Immature natural killer cell (primary cell): ENCODE measurements around the gene REEP1. TPM values are rescaled to one million over a fixed set of nuclear protein-coding genes. Genes with fewer than 3 reads are reported as not detected.

ENCODE experiments used
- DNase-seq, 3 donors: peaks; one replicate each; pipeline ENCODE4 v3.0.0; 2022; ENCODE audit warnings: mixed read lengths in 1 of 3
- H3K27ac Mint-ChIP-seq, 6 donors: one replicate each; pipeline ENCODE4 v1.8.0; 2020; ENCODE audit warnings: mixed read lengths in 6 of 6, mild to moderate bottlenecking in 5 of 6, inconsistent platforms in 4 of 6, moderate library complexity in 3 of 6
- H3K27me3 Mint-ChIP-seq, 3 donors: one replicate each; pipeline ENCODE4 v1.8.0; 2020 to 2021; ENCODE audit warnings: low read depth in 3 of 3, mild to moderate bottlenecking in 3 of 3, mixed read lengths in 3 of 3, moderate library complexity in 3 of 3, inconsistent platforms in 1 of 3
- H3K36me3 Mint-ChIP-seq, 3 donors: one replicate each; pipeline ENCODE4 v1.8.0; 2020; ENCODE audit warnings: mixed read lengths in 3 of 3, inconsistent platforms in 2 of 3, mild to moderate bottlenecking in 2 of 3
- H3K4me1 Mint-ChIP-seq, 2 donors: one replicate each; pipeline ENCODE4 v1.8.0; 2020; ENCODE audit warnings: inconsistent platforms in 2 of 2, mild to moderate bottlenecking in 2 of 2, mixed read lengths in 2 of 2, moderate library complexity in 1 of 2
- H3K4me3 Mint-ChIP-seq, 5 donors: one replicate each; pipeline ENCODE4 v1.8.0; 2020; ENCODE audit warnings: mild to moderate bottlenecking in 5 of 5, mixed read lengths in 5 of 5, inconsistent platforms in 3 of 5, moderate library complexity in 3 of 5
- H3K9me3 Mint-ChIP-seq, 6 donors: one replicate each; pipeline ENCODE4 v1.8.0; 2020; ENCODE audit warnings: mild to moderate bottlenecking in 6 of 6, mixed read lengths in 6 of 6, inconsistent platforms in 4 of 6, moderate library complexity in 3 of 6
- polyA plus RNA-seq, 3 donors: library from polyadenylated mRNA; unstranded; fragments of 300-500 nt; fragmentation: Illumina TruSeq; gene quantifications; one replicate each; pipeline ENCODE4 v1.2.3, GENCODE V29; 2021

Gene REEP1
- polyA plus RNA-seq, 3 donors from 2014 or later, result not detected

GRCh38 chr2:86309966-86310365 lies 27.5 kb downstream of the REEP1 start:
- no peak overlapping the region for H3K27ac Mint-ChIP-seq
- no peaks in the 10 kb centered on the region for H3K36me3 Mint-ChIP-seq
- H3K4me3 Mint-ChIP-seq, result no peak overlapping the region
- peaks cover 3 to 10% (median 6%) of the 10 kb centered on the region in 3 donors for H3K27me3 Mint-ChIP-seq
- H3K4me1 Mint-ChIP-seq, result no peaks in the 10 kb centered on the region
- DNase-seq, result no peak
- H3K9me3 Mint-ChIP-seq, result no peaks in the 10 kb centered on the region

- no peak for DNase-seq
- Mint-ChIP-seq H3K36me3 (no peaks in the 10 kb centered on the region), H3K4me1 (no peaks in the 10 kb centered on the region), H3K4me3 (no peak overlapping the region), H3K27me3 (peaks cover 3 to 10% (median 5%) of the 10 kb centered on the region in 3 donors), H3K27ac (no peak overlapping the region), H3K9me3 (no peaks in the 10 kb centered on the region)
These were observed 28.3 kb downstream of the REEP1 start for GRCh38 chr2:86308984-86309695.

GRCh38 chr2:86308356-86308755 lies 29.1 kb downstream of the REEP1 start:
- Mint-ChIP-seq H3K36me3 (no peaks in the 10 kb centered on the region), H3K4me3 (no peak overlapping the region), H3K27me3 (peaks cover 3 to 11% (median 9%) of the 10 kb centered on the region in 3 donors), H3K27ac (no peak overlapping the region), H3K9me3 (no peaks in the 10 kb centered on the region), H3K4me1 (no peaks in the 10 kb centered on the region)
- no peak for DNase-seq

- H3K27ac Mint-ChIP-seq, result no peak overlapping the region
- no peaks in the 10 kb centered on the region for H3K4me1 Mint-ChIP-seq
- no peak overlapping the region for H3K4me3 Mint-ChIP-seq
- H3K27me3 Mint-ChIP-seq, result peaks cover 3 to 11% (median 7%) of the 10 kb centered on the region in 3 donors
- no peaks in the 10 kb centered on the region for H3K9me3 Mint-ChIP-seq
- DNase-seq, result no peak
- H3K36me3 Mint-ChIP-seq, result no peaks in the 10 kb centered on the region
These were observed 30.0 kb downstream of the REEP1 start for GRCh38 chr2:86307431-86307830.

GRCh38 chr2:86305915-86306254 lies 31.5 kb downstream of the REEP1 start:
- Mint-ChIP-seq H3K27me3 (peaks cover 5 to 14% (median 7%) of the 10 kb centered on the region in 3 donors), H3K4me1 (no peaks in the 10 kb centered on the region), H3K27ac (no peak overlapping the region), H3K4me3 (no peak overlapping the region), H3K36me3 (no peaks in the 10 kb centered on the region), H3K9me3 (no peaks in the 10 kb centered on the region)
- DNase-seq, result no peak

- H3K4me1 Mint-ChIP-seq, result no peaks in the 10 kb centered on the region
- no peak for DNase-seq
- no peak overlapping the region for H3K4me3 Mint-ChIP-seq
- H3K36me3 Mint-ChIP-seq, result no peaks in the 10 kb centered on the region
- H3K9me3 Mint-ChIP-seq, result no peaks in the 10 kb centered on the region
- no peak overlapping the region for H3K27ac Mint-ChIP-seq
- H3K27me3 Mint-ChIP-seq, result peaks cover 5 to 14% (median 12%) of the 10 kb centered on the region in 3 donors
These were observed 32.1 kb downstream of the REEP1 start for GRCh38 chr2:86305195-86305914.

GRCh38 chr2:86304416-86304815 lies 33.0 kb downstream of the REEP1 start:
- no peaks in the 10 kb centered on the region for H3K36me3 Mint-ChIP-seq
- no peaks in the 10 kb centered on the region for H3K9me3 Mint-ChIP-seq
- H3K4me3 Mint-ChIP-seq, result no peak overlapping the region
- DNase-seq, result no peak
- H3K27ac Mint-ChIP-seq, result no peak overlapping the region
- H3K27me3 Mint-ChIP-seq, result peaks cover 5 to 14% (median 12%) of the 10 kb centered on the region in 3 donors
- no peaks in the 10 kb centered on the region for H3K4me1 Mint-ChIP-seq

GRCh38 chr2:86302320-86302719 lies 35.1 kb downstream of the REEP1 start:
- Mint-ChIP-seq H3K9me3 (no peaks in the 10 kb centered on the region), H3K27me3 (peaks cover 7 to 21% (median 15%) of the 10 kb centered on the region in 3 donors), H3K36me3 (no peaks in the 10 kb centered on the region), H3K4me3 (no peak overlapping the region), H3K27ac (no peak overlapping the region), H3K4me1 (no peaks in the 10 kb centered on the region)
- no peak for DNase-seq

GRCh38 chr2:86301711-86302202 lies 35.7 kb downstream of the REEP1 start:
- H3K27me3 Mint-ChIP-seq, result peaks cover 7 to 22% (median 15%) of the 10 kb centered on the region in 3 donors
- H3K9me3 Mint-ChIP-seq, result no peaks in the 10 kb centered on the region
- H3K27ac Mint-ChIP-seq, result no peak overlapping the region
- no peak for DNase-seq
- H3K4me1 Mint-ChIP-seq, result no peaks in the 10 kb centered on the region
- H3K36me3 Mint-ChIP-seq, result no peaks in the 10 kb centered on the region
- no peak overlapping the region for H3K4me3 Mint-ChIP-seq

GRCh38 chr2:86301009-86301408 lies 36.4 kb downstream of the REEP1 start:
- Mint-ChIP-seq H3K4me1 (no peaks in the 10 kb centered on the region), H3K4me3 (no peak overlapping the region), H3K9me3 (no peaks in the 10 kb centered on the region), H3K36me3 (no peaks in the 10 kb centered on the region), H3K27ac (no peak overlapping the region), H3K27me3 (peaks cover 7 to 19% (median 15%) of the 10 kb centered on the region in 3 donors)
- DNase-seq, result no peak

GRCh38 chr2:86300496-86300895 lies 36.9 kb downstream of the REEP1 start:
- DNase-seq, result no peak
- no peak overlapping the region for H3K4me3 Mint-ChIP-seq
- no peaks in the 10 kb centered on the region for H3K36me3 Mint-ChIP-seq
- no peak overlapping the region for H3K27ac Mint-ChIP-seq
- peaks cover 6 to 20% (median 13%) of the 10 kb centered on the region in 3 donors for H3K27me3 Mint-ChIP-seq
- H3K9me3 Mint-ChIP-seq, result no peaks in the 10 kb centered on the region
- no peaks in the 10 kb centered on the region for H3K4me1 Mint-ChIP-seq

GRCh38 chr2:86298411-86299390 lies 38.7 kb downstream of the REEP1 start:
- Mint-ChIP-seq H3K4me3 (no peak overlapping the region), H3K4me1 (no peaks in the 10 kb centered on the region), H3K27ac (no peak overlapping the region), H3K36me3 (no peaks in the 10 kb centered on the region), H3K27me3 (peaks cover 4 to 21% (median 10%) of the 10 kb centered on the region in 3 donors), H3K9me3 (no peaks in the 10 kb centered on the region)
- no peak for DNase-seq

- no peak overlapping the region for H3K27ac Mint-ChIP-seq
- H3K4me1 Mint-ChIP-seq, result no peaks in the 10 kb centered on the region
- peaks cover 4 to 21% (median 6%) of the 10 kb centered on the region in 3 donors for H3K27me3 Mint-ChIP-seq
- H3K4me3 Mint-ChIP-seq, result no peak overlapping the region
- H3K36me3 Mint-ChIP-seq, result no peaks in the 10 kb centered on the region
- DNase-seq, result no peak
- H3K9me3 Mint-ChIP-seq, result no peaks in the 10 kb centered on the region
These were observed 39.9 kb downstream of the REEP1 start for GRCh38 chr2:86297382-86298147.
